Kidney (tissue), 14 donors: ENCODE results near the gene POLRMT. TPM values are rescaled to one million over a fixed set of nuclear protein-coding genes. Genes with fewer than 3 reads are reported as not detected.

Experiments used
- DNase-seq, 5 donors: peaks; one replicate each; pipeline ENCODE4 v3.0.0-alpha.2; 2013 to 2020
- FAIRE-seq: peaks from 2 replicates; lab custom pipeline; 2012; peaks lifted over from hg19 to GRCh38; lab: Jason Lieb, UNC
- H3K27ac ChIP-seq, 2 donors: one replicate each; pipeline ENCODE4 v1.7.0; 2013; ENCODE audit warnings: low read depth in 2 of 2, low read length in 2 of 2, inconsistent platforms in 1 of 2
- H3K27me3 ChIP-seq: one replicate; pipeline ENCODE4 v1.7.1; 2013; ENCODE audit warnings: low read length, inconsistent platforms; ENCODE audit not compliant: control insufficient read depth, insufficient read depth
- H3K36me3 ChIP-seq, 3 donors: one replicate each; pipeline versions ENCODE4 v1.7.0 to v1.7.1; 2013; ENCODE audit warnings: low read length in 3 of 3, control low read depth in 1 of 3, inconsistent platforms in 1 of 3; ENCODE audit not compliant: insufficient read depth in 3 of 3, control insufficient read depth in 2 of 3
- H3K4me1 ChIP-seq, 3 donors: one replicate each; pipeline versions ENCODE4 v1.7.0 to v1.7.1; 2013; ENCODE audit warnings: low read length in 3 of 3, inconsistent platforms in 1 of 3, low read depth in 1 of 3; ENCODE audit not compliant: control insufficient read depth in 2 of 3, insufficient read depth in 2 of 3
- H3K4me3 ChIP-seq, 3 donors: one replicate each; pipeline versions ENCODE4 v1.7.0 to v1.8.1; 2013; ENCODE audit warnings: low read length in 3 of 3, control low read depth in 1 of 3, inconsistent platforms in 1 of 3
- H3K9ac ChIP-seq, 3 donors: one replicate each; pipeline versions ENCODE4 v1.7.0 to v1.7.1; 2013; ENCODE audit warnings: low read length in 3 of 3, control low read depth in 1 of 3, inconsistent platforms in 1 of 3
- H3K9me3 ChIP-seq, 3 donors: one replicate each; pipeline versions ENCODE4 v1.7.0 to v1.7.1; 2013; ENCODE audit warnings: low read length in 3 of 3, control low read depth in 1 of 3, inconsistent platforms in 1 of 3; ENCODE audit not compliant: control insufficient read depth in 2 of 3, insufficient read depth in 1 of 3
- intact Hi-C: fragments of 100-400 bp; cut with DNase I; formaldehyde crosslinking; loops from one replicate; pipeline ENCODE4 v1.11.1; 2022
- polyA plus RNA-seq: library from polyadenylated mRNA; stranded (reverse); fragments of 350-450 nt; fragmentation: Illumina TruSeq; extraction: RNeasy Lipid Tissue Mini Kit (QIAGEN cat#74804); gene quantifications from one replicate; pipeline ENCODE4 v1.2.3, GENCODE V29; 2014; ENCODE audit warnings: low read depth, low replicate concordance; ENCODE audit not compliant: insufficient read depth
- total RNA-seq: library from RNA; stranded (reverse); fragmentation: NEBNext Ultra II Directional; extraction: Animal tissue kit (Norgen Biotek cat#: 25700); gene quantifications from one replicate; pipeline ENCODE4 v1.2.1, GENCODE V29; 2021
- TF ChIP-seq, protein P1 (sequence below): IDR thresholded peaks from 3 replicates; pipeline ENCODE4 v1.5.1; 2012; ENCODE audit warnings: mild to moderate bottlenecking, moderate library complexity, borderline replicate concordance; ENCODE audit not compliant: insufficient read depth; ENCODE audit errors: extremely low read depth
- donor health status: control.
- donor health status: control.
- donor health status: control.
- donor health status: control.
- donor health status: control.
- donor health status: DM: yes; HTN: yes; CAD: no.
- donor health status: Normal renal cell carcinoma (clear cell type).

POLRMT gene
- total and polyA plus RNA-seq, 2 donors from 2014 or later: 49.8 to 117 TPM

DNA sequence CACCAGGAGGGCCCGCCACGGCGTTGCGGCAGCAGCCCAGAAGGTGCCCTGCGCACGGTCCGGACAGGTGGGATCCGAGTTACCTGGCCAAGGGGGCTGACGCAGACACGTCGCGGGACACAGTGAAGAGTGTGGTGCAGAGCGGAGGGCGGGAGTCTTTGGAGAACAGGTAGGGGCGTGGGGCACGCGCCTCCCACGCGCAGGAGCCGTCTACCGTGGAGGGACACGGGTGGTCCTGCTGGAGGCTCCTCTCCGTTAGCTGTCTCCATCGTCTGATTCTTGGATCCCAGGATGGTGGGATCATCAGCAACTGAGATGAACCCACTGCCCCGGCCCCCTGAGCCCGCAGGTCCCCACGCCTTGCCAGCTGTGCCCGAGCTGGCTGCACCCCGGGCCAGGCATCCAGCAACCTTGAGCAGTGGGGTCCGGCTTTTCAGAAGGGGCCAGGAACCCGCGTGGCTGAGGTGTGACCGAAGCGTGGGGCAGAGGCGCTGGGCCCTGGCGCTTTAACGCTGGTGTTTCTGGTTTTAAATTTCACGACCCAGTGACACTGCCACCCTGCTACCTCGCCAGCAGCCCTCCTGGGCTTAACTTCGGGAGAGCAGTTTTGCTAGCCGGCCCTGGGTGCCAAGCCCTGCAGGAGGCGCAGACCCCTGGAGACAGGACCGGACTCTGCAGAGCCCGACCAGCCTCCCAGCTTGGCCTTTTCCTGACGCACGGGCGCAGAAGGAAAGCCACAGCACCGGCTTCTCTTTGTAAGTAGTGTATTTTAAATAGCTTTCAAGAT is 13.6 kb upstream of the POLRMT start:
- DNase-seq (no peak), FAIRE-seq (no peak)
- H3K36me3 ChIP-seq: peaks cover 0 to 5% (median 0%) of the 10 kb centered on the region in 3 donors

DNA sequence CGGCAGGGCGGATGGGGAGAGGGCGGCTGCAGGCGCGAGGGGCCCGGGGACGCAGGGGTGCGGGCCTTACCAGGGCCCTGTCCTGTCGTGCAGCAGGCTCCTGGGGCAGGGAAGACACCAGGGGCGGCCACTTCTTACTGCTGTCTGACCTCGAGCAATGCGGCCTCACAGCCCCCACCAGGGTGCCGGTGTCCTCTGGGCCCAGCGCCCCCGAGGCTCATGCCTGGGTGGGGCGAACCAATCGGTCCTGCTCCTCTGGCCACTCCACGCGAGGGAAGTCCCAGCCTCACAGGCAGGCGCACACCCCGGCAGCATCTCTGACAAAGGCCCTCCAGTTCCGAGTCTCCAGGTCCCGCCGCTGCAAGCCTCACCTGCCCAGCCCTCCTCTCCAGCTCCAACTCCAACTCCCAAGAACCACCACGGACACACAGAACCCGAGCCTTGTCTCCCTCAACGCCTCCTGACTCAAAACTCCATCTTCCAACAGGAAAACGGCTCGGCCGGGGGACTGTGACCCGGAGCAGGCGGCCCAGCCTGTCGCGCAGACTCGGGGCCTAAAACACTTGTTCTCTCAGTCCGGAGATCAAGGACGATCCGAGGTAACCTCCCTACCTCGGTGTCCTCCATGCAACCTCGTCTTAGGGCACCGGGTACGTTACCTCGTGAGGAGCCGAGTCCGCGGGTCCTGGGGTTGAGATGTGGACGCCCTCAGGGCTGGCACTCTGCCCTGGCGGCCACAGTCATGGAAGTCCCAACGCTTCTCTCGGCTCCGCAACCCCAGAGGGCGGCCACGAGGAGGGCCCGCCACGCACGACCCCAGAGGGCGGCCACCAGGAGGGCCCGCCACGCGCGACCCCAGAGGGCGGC is 12.8 kb upstream of the POLRMT start:
- H3K9ac ChIP-seq: no peak overlapping the region
- no peak overlapping the region for H3K27ac ChIP-seq
- H3K4me1 ChIP-seq: no peaks in the 10 kb centered on the region
- TF ChIP-seq, protein P1, sequence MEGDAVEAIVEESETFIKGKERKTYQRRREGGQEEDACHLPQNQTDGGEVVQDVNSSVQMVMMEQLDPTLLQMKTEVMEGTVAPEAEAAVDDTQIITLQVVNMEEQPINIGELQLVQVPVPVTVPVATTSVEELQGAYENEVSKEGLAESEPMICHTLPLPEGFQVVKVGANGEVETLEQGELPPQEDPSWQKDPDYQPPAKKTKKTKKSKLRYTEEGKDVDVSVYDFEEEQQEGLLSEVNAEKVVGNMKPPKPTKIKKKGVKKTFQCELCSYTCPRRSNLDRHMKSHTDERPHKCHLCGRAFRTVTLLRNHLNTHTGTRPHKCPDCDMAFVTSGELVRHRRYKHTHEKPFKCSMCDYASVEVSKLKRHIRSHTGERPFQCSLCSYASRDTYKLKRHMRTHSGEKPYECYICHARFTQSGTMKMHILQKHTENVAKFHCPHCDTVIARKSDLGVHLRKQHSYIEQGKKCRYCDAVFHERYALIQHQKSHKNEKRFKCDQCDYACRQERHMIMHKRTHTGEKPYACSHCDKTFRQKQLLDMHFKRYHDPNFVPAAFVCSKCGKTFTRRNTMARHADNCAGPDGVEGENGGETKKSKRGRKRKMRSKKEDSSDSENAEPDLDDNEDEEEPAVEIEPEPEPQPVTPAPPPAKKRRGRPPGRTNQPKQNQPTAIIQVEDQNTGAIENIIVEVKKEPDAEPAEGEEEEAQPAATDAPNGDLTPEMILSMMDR: no peak
- no peaks in the 10 kb centered on the region for H3K27me3 ChIP-seq
- H3K36me3 ChIP-seq: peaks cover 0 to 4% (median 0%) of the 10 kb centered on the region in 3 donors
- no peak overlapping the region for H3K4me3 ChIP-seq
- intact Hi-C loops: no loop called here
- H3K9me3 ChIP-seq: no peaks in the 10 kb centered on the region
- FAIRE-seq (no peak), DNase-seq (no peak)

More for the DNA sequence above, 13.6 kb upstream of the POLRMT start:
- intact Hi-C loops: no loop called here
- Histone ChIP-seq H3K9ac (no peak overlapping the region), H3K4me3 (no peak overlapping the region), H3K4me1 (no peaks in the 10 kb centered on the region), H3K9me3 (no peaks in the 10 kb centered on the region), H3K27me3 (no peaks in the 10 kb centered on the region), H3K27ac (no peak overlapping the region)
- TF ChIP-seq, protein P1: no peak

DNA sequence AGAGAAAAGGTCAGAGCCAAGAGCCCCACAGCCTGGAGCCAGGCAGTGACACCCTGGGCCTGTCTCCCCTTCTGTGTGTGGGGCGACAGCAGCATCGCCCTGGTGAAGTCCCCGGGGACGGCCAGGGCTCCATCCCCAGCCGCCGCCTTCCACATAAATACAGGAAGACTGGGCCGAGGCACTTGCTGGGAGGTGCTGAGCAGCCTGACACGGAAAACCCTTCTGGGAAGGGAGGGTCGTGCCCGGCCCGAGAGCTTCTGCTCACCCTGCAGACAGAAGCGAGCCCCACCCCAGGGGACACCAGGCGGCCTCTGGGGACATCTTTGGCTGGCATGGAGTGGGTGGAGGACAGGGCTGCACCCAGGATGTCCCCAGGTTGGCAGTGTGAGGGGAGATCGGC is 11.5 kb upstream of the POLRMT start:
- H3K9ac ChIP-seq: no peak overlapping the region
- DNase-seq: no peak
- no peaks in the 10 kb centered on the region for H3K36me3 ChIP-seq
- TF ChIP-seq, protein P1: no peak
- intact Hi-C loops: no loop called here
- no peak overlapping the region for H3K27ac ChIP-seq
- H3K4me3 ChIP-seq: no peak overlapping the region
- FAIRE-seq: no peak
- H3K4me1 ChIP-seq: no peaks in the 10 kb centered on the region
- H3K27me3 ChIP-seq: no peaks in the 10 kb centered on the region
- H3K9me3 ChIP-seq: no peaks in the 10 kb centered on the region
